Stimulated activated CD8-positive, alpha-beta memory T cell treated with anti-CD3 and anti-CD28 coated beads, Interleukin-15, amount 100 ng/mL, for 48 hours (primary cell): ENCODE results near the gene PPTC7.
"Not testable (repeated sequence)": the region's sequence is repeated elsewhere in the genome, so short reads cannot be mapped to it uniquely, and the experiment has no call there.

Experiments used
- DNase-seq, 2 donors: peaks; one replicate each; pipeline ENCODE4 v3.0.0-alpha.2; 2020; ENCODE audit warnings: low read depth in 2 of 2

Gene PPTC7

DNA sequence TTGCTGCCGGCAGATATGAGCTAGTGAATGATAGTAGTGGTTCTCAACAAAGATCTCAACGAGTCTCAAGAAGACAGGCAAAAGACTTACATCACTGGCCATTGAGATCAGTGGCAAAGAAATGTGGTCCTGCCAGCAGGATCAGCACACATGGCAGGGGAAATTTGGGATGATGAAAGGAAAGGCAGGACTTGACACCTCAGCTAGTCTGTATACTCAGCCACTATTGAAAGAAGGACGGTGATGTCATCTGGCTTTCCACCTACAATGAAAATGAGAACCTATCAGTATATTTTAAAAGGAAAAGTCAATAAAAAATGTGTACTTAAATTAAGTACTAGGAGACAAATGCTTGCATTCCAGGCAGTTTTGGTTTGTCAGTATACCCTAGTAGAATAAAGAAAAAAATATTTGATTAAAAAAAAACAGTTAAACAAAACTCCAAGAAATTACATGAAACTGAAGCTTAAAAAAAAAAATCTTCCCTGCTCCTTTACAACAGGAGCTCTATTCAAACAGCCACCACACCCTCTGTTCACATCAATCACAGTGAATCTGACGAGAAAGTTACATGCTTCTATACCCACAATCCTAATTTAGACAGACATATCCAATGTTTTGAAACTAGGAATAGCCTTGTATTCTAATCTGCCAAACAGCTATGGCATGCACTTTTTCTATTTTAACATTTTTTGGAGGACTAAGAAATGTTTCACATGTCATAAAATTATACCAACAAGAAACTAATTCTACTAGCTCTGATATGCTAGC lies 46.1 kb downstream of the PPTC7 start:
- no peak for DNase-seq

GRCh38 chr12:110534811-110535210 lies 48.3 kb downstream of the PPTC7 start:
- no peak for DNase-seq

GRCh38 chr12:110533607-110534006 lies 49.5 kb downstream of the PPTC7 start:
- no peak for DNase-seq

GRCh38 chr12:110532644-110533043 lies 50.5 kb downstream of the PPTC7 start:
- no peak for DNase-seq

GRCh38 chr12:110531741-110532333 lies 51.3 kb downstream of the PPTC7 start:
- no peak for DNase-seq

DNA sequence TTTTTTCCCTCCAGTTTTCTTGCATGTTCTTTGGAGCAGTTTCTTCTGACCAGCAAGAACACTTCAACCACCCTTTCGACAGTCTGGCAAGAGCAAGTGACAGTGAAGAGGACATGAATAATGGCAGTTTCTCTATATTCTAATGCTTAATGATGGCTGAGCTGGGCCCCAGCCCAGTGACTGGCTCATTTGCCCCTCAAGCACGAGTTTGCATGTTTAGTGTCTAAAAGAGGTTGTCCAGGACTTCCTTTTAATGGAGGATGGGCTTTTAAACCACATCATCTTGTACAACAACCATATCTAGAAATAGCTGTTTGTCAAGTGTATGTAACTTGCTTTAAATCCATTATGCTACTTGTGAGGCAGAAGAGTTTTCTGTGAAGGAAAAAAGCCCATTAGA lies 52.6 kb downstream of the PPTC7 start:
- DNase-seq = no peak

DNA sequence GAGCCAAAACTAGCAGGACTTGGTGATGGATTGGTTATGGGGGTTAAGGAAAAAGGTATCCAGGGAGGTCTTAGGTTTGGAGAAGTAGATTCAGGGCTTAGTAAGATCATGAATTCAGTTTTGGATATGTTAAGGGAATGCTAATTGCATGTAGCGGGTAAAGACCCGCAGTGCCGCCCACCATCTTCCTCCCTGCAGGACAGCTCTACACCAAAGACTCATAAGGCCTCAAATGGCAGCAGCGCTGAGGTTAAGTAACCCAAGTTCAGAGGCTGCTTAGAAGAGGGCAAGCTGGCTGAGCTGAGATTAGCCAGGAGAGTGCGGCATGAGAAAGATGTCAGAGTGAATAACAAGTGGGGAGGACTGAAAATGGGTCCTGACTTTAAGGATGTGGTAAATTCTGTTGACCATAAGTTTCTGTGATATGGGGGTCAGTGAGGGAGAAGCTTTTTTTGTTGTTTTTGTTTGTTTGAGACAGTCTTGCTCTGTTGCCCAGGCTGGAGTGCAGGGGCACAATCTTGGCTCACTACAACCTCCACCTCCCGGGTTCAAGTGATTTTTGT lies 54.8 kb downstream of the PPTC7 start:
- no peak for DNase-seq

- DNase-seq = peak in 1 of 2 donors; percentile 20
Observed at GRCh38 chr12:110520876-110521712, 62.0 kb downstream of the PPTC7 start.

GRCh38 chr12:110518014-110518413 lies 65.1 kb downstream of the PPTC7 start:
- not testable (repeated sequence) for DNase-seq

- no peak for DNase-seq
Observed at GRCh38 chr12:110516995-110517394, 66.1 kb downstream of the PPTC7 start.

- DNase-seq = no peak
Observed at GRCh38 chr12:110514363-110514762, 68.8 kb downstream of the PPTC7 start.

DNA sequence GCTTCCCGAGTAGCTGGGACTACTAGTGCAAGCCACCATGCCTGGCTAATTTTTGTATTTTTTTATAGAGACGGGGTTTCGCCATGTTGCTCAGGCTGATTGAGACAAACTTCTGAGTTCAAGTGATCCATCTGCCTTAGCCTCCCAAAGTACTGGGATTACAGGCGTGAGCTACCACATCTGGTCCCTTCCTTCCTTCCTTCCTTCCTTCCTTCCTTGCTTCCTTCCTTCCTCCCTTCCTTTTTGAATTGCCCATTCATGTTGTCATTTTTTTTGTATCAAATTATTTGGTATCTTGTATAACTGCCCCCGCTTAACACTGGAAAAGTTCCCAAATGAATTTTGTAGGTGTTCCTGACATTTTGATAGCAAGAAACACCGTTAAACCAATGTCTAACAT lies 69.3 kb downstream of the PPTC7 start:
- no peak for DNase-seq

DNA sequence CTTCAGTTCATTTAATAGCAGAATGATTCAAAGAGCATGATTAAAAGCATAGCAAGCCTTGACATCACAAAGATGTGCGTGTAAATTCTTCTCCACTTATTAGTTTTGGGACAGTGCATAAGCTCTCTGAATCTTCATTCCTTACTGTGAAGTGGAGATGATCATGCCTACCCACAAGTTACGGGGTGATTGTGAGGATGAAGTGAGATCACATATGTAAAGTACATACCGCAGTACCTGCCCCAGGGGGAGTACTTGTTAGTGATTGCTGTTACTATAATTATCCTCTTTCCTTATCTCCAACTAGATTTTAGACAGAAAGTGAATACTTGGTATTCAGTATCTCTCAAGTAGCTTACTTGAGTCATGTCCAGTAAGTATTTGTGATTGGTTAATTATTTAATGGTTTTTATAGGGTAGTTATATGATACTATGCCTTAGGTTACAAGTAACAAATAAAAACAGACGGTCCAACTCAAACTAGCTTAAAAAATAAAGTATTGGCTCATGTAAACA lies 75.0 kb downstream of the PPTC7 start:
- no peak for DNase-seq

GRCh38 chr12:110505332-110505731 lies 77.8 kb downstream of the PPTC7 start:
- DNase-seq = no peak

- DNase-seq = no peak
Observed at GRCh38 chr12:110503432-110503831, 79.7 kb downstream of the PPTC7 start.

DNA sequence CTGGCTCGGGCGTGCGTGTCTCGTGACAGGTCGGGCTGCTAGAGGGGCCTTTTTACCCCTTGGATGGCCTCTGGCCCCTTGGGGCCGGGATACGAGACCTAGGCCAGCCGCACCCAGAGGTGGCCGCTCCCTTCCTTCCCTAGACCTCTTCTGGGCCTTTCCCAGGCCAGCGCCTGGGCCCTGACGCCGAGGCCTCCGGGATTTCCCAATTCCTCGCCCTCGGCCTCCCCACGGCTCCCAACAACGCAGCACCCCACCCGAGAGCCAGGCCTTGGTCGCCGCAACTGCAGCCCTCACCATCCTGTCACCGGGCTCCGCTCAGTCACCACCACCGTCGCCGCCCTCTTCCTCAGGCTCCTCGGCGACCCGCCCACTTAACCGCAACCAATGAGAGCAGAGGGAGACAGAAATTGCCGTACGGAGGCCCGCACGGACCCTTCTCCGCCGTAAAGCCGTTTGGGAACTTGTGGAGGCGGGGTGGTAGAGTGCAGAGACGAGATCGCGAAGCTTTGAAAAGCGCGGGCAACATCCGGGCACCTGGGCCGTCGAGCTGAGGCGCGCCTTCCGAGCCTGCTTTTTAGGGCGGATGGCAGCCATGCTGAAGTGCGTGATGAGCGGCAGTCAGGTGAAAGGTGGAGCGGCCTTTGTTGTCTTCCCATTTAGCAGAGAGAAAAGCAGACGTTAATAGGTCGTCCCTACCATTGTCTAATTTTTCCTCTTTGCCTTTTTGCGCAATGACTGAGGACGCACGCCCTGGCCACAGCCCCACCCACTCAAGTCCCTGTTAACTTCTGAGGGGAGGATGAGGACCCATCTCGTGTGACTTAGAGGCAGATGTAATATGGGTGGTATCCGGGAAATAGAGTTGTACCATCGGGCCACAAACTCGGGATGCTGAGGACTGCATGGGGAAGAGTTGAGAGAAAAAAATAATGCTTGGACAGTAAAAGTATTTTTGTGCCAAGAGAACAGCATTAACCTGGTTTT lies 81.1 kb downstream of the PPTC7 start, which contains the start of the genes RAD9B and VPS29:
Gene RAD9B (plus strand): TSS at position 580 of the 987 bp plus-strand sequence. CDS start 7 bp downstream, at position 587.
Gene VPS29 (minus strand): TSS at position 360 of the 987 bp plus-strand sequence. CDS start 60 bp downstream, at position 300.
- DNase-seq = peak; percentile 97 to 99

DNA sequence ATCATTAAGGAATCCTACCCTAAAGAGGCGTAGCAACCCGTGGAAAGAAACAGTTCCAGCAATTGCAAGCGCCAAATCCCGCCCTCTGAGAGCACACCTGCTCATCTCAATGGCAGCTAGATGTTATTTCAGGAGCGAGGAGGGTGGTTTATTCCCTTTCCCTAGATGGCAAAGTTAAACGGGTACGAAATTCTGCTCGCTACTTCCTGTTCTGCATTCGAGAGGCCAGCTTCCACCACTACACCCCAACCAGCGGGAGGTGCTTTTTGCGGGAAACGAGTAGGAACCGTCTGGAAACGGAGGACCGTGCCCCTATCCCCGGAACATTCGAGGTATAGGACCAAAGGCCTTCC lies 81.7 kb downstream of the PPTC7 start:
- no peak for DNase-seq

DNA sequence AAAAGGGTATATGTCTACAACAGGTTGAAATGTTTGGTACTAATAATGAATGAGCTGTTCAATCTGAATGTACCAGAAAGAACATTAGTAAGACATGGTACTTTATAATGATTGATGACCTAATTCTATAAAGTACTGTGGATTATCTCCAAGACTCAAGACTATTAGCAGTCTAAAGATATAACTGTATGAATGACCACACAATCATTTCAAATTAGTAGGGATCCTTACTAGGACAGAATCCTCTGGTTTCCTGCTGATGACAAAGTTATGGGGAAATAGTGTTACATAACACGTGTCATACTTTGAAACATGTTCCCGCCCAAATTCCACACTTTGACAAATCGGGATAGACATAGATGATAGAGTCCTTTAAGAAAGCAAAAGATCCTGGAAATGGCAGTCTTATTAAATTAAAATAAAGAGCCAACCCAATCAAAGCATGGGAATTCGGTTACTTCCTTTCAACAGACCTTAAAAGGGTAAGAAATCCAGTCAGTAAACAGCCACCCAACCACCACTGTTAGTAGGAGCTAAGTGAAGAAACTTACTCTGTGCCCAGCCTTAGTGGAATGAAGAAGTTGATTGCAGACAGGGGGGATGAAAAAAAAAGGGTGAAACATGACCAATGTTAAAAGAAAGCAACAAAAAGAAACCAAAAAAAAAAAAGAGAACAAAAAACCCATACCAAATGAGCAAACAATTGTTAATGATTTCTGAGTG lies 84.0 kb downstream of the PPTC7 start:
- no peak for DNase-seq
